IMR-90 (cell line): ENCODE data around the gene FGFR4. TPM values are rescaled to one million over a fixed set of nuclear protein-coding genes. Genes with fewer than 3 reads are reported as not detected.

Source experiments
- ATAC-seq: fragments of 200-7000 bp; cut with Tn5 transposase; 2 replicates; pipeline ENCODE4 v1.9.1; 2020; ENCODE audit warnings: low read depth, mild to moderate bottlenecking, moderate library complexity
- BruUV-seq: library from RNA; stranded (reverse); fragments of 400-500 nt; replicated peaks from 2 replicates; lab custom pipeline; 2021; lab: Mats Ljungman, UMichigan
- CTCF ChIA-PET: fragments of 300-600 bp; formaldehyde crosslinking; extraction: SDS; loops from one replicate; lab custom pipeline; 2021; ENCODE audit warnings: antibody characterized with exemption; lab: Yijun Ruan, JAX
- POLR2A ChIA-PET: fragments of 300-600 bp; sonication (Branson Sonifier 250); formaldehyde crosslinking; loops from one replicate; lab custom pipeline; 2022; ENCODE audit warnings: antibody characterized with exemption; ENCODE audit not compliant: unreplicated experiment; lab: Charles Lee
- DNase-seq: peaks from one replicate; pipeline ENCODE4 v3.0.0; 2013
- H2AFZ ChIP-seq: replicated peaks from 2 replicates; pipeline ENCODE3; 2013; ENCODE audit warnings: low read length, mild to moderate bottlenecking; ENCODE audit not compliant: poor library complexity
- H2AK5ac ChIP-seq: 2 replicates; pipeline ENCODE4 v1.6.1; 2013; ENCODE audit warnings: low read depth, low read length, inconsistent platforms
- H2AK9ac ChIP-seq: replicated peaks from 2 replicates; pipeline ENCODE3; 2013; ENCODE audit warnings: mild to moderate bottlenecking, low read depth, low read length, moderate library complexity; ENCODE audit not compliant: poor library complexity
- H2BK120ac ChIP-seq: 2 replicates; pipeline ENCODE4 v1.6.1; 2013; ENCODE audit warnings: low read depth, low read length, inconsistent platforms
- H2BK15ac ChIP-seq: 3 replicates; pipeline ENCODE4 v1.6.1; 2013; ENCODE audit warnings: low read depth, low read length, inconsistent platforms
- H2BK20ac ChIP-seq: 2 replicates; pipeline ENCODE4 v1.6.1; 2013; ENCODE audit warnings: low read depth, mild to moderate bottlenecking, inconsistent platforms, low read length, moderate library complexity
- H2BK5ac ChIP-seq: 2 replicates; pipeline ENCODE4 v1.6.1; 2013; ENCODE audit warnings: mild to moderate bottlenecking, low read depth, low read length, inconsistent platforms; ENCODE audit not compliant: poor library complexity, severe bottlenecking
- H3K14ac ChIP-seq: replicated peaks from 2 replicates; pipeline ENCODE4 v1.6.1; 2013; ENCODE audit warnings: low read depth, low read length, inconsistent platforms
- H3K18ac ChIP-seq: 2 replicates; pipeline ENCODE4 v1.6.1; 2013; ENCODE audit warnings: low read depth, low read length, control low read depth
- H3K23ac ChIP-seq: 2 replicates; pipeline ENCODE4 v1.6.1; 2013; ENCODE audit warnings: low read depth, low read length, inconsistent platforms
- H3K27ac ChIP-seq: 2 replicates; pipeline ENCODE4 v1.5.1; 2013; ENCODE audit warnings: mild to moderate bottlenecking, control low read depth, low read length; ENCODE audit not compliant: insufficient read depth
- H3K27me3 ChIP-seq: 2 replicates; pipeline ENCODE4 v1.6.1; 2013; ENCODE audit warnings: low read length; ENCODE audit not compliant: control insufficient read depth, insufficient read depth
- H3K36me3 ChIP-seq: 2 replicates; pipeline ENCODE4 v1.6.1; 2013; ENCODE audit warnings: low read length, mixed read lengths; ENCODE audit not compliant: control insufficient read depth, insufficient read depth
- H3K4ac ChIP-seq: 2 replicates; pipeline ENCODE4 v1.6.1; 2013; ENCODE audit warnings: low read depth, low read length, inconsistent platforms
- H3K4me1 ChIP-seq: 2 replicates; pipeline ENCODE4 v1.6.1; 2013; ENCODE audit warnings: low read length, mixed read lengths; ENCODE audit not compliant: control insufficient read depth, insufficient read depth
- H3K4me2 ChIP-seq: 2 replicates; pipeline ENCODE4 v1.6.1; 2013; ENCODE audit warnings: low read depth, mild to moderate bottlenecking, control low read depth, low read length, moderate library complexity
- H3K4me3 ChIP-seq: 2 replicates; pipeline ENCODE4 v1.5.1; 2013; ENCODE audit warnings: low read depth, mild to moderate bottlenecking, control low read depth, low read length, moderate library complexity; ENCODE audit not compliant: insufficient read depth
- H3K56ac ChIP-seq: 2 replicates; pipeline ENCODE4 v1.6.1; 2013; ENCODE audit warnings: low read length, inconsistent platforms; ENCODE audit not compliant: insufficient read depth; ENCODE audit errors: extremely low read depth
- H3K79me1 ChIP-seq, 2 experiments: 2 replicates each; pipeline ENCODE4 v1.6.1; 2013; ENCODE audit warnings: low read length in 2 of 2, inconsistent platforms in 1 of 2, low read depth in 1 of 2
- H3K9ac ChIP-seq: 2 replicates; pipeline ENCODE4 v1.6.1; 2013; ENCODE audit warnings: low read depth, low read length, control low read depth
- H3K9me1 ChIP-seq: 2 replicates; pipeline ENCODE4 v1.6.1; 2013; ENCODE audit warnings: low read length, inconsistent platforms; ENCODE audit not compliant: insufficient read depth
- H3K9me3 ChIP-seq: 2 replicates; pipeline ENCODE4 v1.6.1; 2013; ENCODE audit warnings: low read length; ENCODE audit not compliant: control insufficient read depth, insufficient read depth
- H4K20me1 ChIP-seq: 2 replicates; pipeline ENCODE4 v1.6.1; 2013; ENCODE audit warnings: low read length, inconsistent platforms; ENCODE audit not compliant: insufficient read depth
- H4K5ac ChIP-seq: 2 replicates; pipeline ENCODE4 v1.6.1; 2013; ENCODE audit warnings: mild to moderate bottlenecking, low read depth, low read length, control low read depth
- H4K8ac ChIP-seq, 2 experiments: 2 replicates each; pipeline ENCODE4 v1.6.1; 2013; ENCODE audit warnings: low read depth in 2 of 2, low read length in 2 of 2, control low read depth in 1 of 2, inconsistent platforms in 1 of 2
- H4K91ac ChIP-seq: 2 replicates; pipeline ENCODE4 v1.6.1; 2013; ENCODE audit warnings: low read depth, low read length, inconsistent platforms; ENCODE audit not compliant: insufficient read depth
- BHLHE40 ChIP-seq: fragments of 150-350 bp; IDR thresholded peaks from 2 replicates; pipeline ENCODE4 v1.6.1; 2016; ENCODE audit warnings: mild to moderate bottlenecking, low read depth, low read length
- CHD1 ChIP-seq: IDR thresholded peaks from 2 replicates; pipeline ENCODE4 v1.6.1; 2012; ENCODE audit warnings: low read depth, low read length, improper control_type of control experiment
- FOS ChIP-seq: fragments of 150-350 bp; IDR thresholded peaks from 2 replicates; pipeline ENCODE4 v1.6.1; 2016; ENCODE audit warnings: low read depth, low read length
- MAZ ChIP-seq: IDR thresholded peaks from 2 replicates; pipeline ENCODE4 v1.6.1; 2012; ENCODE audit warnings: low read depth, mild to moderate bottlenecking, low read length, improper control_type of control experiment, moderate library complexity, borderline replicate concordance
- MXI1 ChIP-seq: IDR thresholded peaks from 2 replicates; pipeline ENCODE4 v1.6.1; 2012; ENCODE audit warnings: low read depth, mild to moderate bottlenecking, low read length, moderate library complexity, borderline replicate concordance
- POLR2A ChIP-seq: IDR thresholded peaks from 2 replicates; pipeline ENCODE4 v1.6.1; 2012; ENCODE audit warnings: mild to moderate bottlenecking, low read depth, low read length
- SMC3 ChIP-seq: fragments of 150-350 bp; IDR thresholded peaks from 2 replicates; pipeline ENCODE4 v1.6.1; 2016; ENCODE audit warnings: low read depth, mild to moderate bottlenecking, antibody characterized with exemption, low read length, moderate library complexity
- WGBS, 2 experiments: methylation state at CpG; one replicate each; pipeline versions ENCODE4 v1.1.5 to v1.1.7; 2013; ENCODE audit warnings: missing lambda C conversion rate in 2 of 2; ENCODE audit not compliant: insufficient read length in 1 of 2; ENCODE audit errors: extremely low coverage in 2 of 2; 5-methylcytosine and 5-hydroxymethylcytosine counted together
- dilution Hi-C: fragments of 300-500 bp; cut with HindIII; formaldehyde crosslinking; loops from one replicate; pipeline ENCODE4 v1.14.3; 2018; ENCODE audit warnings: low sequenced_read_pairs; ENCODE audit not compliant: unreplicated experiment
- in situ Hi-C: fragments of 300-500 bp; cut with MboI; formaldehyde crosslinking; loops from 3 replicates; pipeline ENCODE4 v1.14.3; 2019; ENCODE audit warnings: low sequenced_read_pairs, inconsistent platforms, mixed read lengths
- intact Hi-C: fragments of 100-400 bp; cut with micrococcal nuclease; formaldehyde crosslinking; loops from 2 replicates; pipeline ENCODE4 v1.10.0; 2022
- polyA plus RNA-seq, 3 experiments: library from polyadenylated mRNA; depleted of rRNA; stranded (reverse); fragments of >200 nt; gene quantifications; 2 replicates each; pipeline ENCODE4 v1.2.3, GENCODE V29; 2012; ENCODE audit warnings: low replicate concordance in 1 of 3
- total RNA-seq: library from RNA; depleted of rRNA; stranded (reverse); fragments of >200 nt; gene quantifications from 2 replicates; pipeline ENCODE4 v1.2.3, GENCODE V29; 2012
- TF ChIP-seq, protein P1 (sequence below): conservative IDR thresholded peaks from 2 replicates; pipeline ENCODE4 v1.5.1; 2012; ENCODE audit warnings: mild to moderate bottlenecking, low read depth, low read length, improper control_type of control experiment
- TF ChIP-seq, protein P2 (sequence below): fragments of 150-350 bp; IDR thresholded peaks from 2 replicates; pipeline ENCODE4 v1.6.1; 2017; ENCODE audit warnings: mild to moderate bottlenecking, antibody characterized with exemption, low read length, low read depth

FGFR4 gene
- total and polyA plus RNA-seq, 2 of the 4 experiments (the other 2 are of a cell fraction) = 0.90 to 2.4 TPM

DNA sequence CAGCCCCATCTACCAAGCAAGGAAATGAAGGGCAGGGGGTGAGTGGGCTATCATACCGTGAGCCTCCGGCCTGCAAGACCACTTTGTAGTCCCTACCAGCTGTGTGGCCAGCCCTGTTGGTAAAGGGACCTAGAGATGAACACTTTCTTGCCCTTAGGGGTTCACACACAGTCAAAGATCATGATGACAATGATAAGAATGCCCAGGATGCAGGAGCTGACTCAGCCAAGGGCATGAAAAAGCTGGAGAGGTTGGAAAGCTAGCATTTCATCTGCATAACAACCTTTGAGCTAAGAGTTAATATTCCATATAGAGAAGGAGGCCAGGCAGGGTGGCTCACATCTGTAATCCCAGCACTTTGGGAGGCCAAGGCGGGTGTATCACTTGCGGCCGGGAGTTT, 19.2 kb upstream of the FGFR4 start:
- no peak overlapping the region for H2BK20ac ChIP-seq
- H4K20me1 ChIP-seq = no peaks in the 10 kb centered on the region; the same call in 1 of the 2 replicates
- no peak overlapping the region for H3K9ac ChIP-seq
- H3K23ac ChIP-seq = no peak overlapping the region
- no peaks in the 10 kb centered on the region for H3K9me3 ChIP-seq
- peaks cover 22% of the 10 kb centered on the region for H3K36me3 ChIP-seq
- peak; percentile 18 for ATAC-seq
- H3K14ac ChIP-seq = no peak overlapping the region
- no CpG with 5 or more reads among the region's 5 CpGs for WGBS, 2 experiments
- ChIA-PET CTCF (no interaction called here), POLR2A (no interaction called here)
- H3K9me1 ChIP-seq = peaks cover 9% of the 10 kb centered on the region; the same call in 1 of the 2 replicates
- no peaks in the 10 kb centered on the region for H3K79me1 ChIP-seq
- H2AFZ ChIP-seq = no peak overlapping the region
- no peak overlapping the region for H2BK5ac ChIP-seq
- H4K5ac ChIP-seq = no peak overlapping the region
- H2AK5ac ChIP-seq = no peak overlapping the region
- H2BK15ac ChIP-seq = no peak overlapping the region
- TF ChIP-seq MXI1 = no peak
- TF ChIP-seq CHD1 = no peak
- no peak for TF ChIP-seq MAZ
- TF ChIP-seq, protein P1, sequence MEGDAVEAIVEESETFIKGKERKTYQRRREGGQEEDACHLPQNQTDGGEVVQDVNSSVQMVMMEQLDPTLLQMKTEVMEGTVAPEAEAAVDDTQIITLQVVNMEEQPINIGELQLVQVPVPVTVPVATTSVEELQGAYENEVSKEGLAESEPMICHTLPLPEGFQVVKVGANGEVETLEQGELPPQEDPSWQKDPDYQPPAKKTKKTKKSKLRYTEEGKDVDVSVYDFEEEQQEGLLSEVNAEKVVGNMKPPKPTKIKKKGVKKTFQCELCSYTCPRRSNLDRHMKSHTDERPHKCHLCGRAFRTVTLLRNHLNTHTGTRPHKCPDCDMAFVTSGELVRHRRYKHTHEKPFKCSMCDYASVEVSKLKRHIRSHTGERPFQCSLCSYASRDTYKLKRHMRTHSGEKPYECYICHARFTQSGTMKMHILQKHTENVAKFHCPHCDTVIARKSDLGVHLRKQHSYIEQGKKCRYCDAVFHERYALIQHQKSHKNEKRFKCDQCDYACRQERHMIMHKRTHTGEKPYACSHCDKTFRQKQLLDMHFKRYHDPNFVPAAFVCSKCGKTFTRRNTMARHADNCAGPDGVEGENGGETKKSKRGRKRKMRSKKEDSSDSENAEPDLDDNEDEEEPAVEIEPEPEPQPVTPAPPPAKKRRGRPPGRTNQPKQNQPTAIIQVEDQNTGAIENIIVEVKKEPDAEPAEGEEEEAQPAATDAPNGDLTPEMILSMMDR = no peak
- TF ChIP-seq BHLHE40 = no peak
- no peak for TF ChIP-seq POLR2A
- TF ChIP-seq SMC3 = no peak
- TF ChIP-seq FOS = no peak
- TF ChIP-seq, protein P2, sequence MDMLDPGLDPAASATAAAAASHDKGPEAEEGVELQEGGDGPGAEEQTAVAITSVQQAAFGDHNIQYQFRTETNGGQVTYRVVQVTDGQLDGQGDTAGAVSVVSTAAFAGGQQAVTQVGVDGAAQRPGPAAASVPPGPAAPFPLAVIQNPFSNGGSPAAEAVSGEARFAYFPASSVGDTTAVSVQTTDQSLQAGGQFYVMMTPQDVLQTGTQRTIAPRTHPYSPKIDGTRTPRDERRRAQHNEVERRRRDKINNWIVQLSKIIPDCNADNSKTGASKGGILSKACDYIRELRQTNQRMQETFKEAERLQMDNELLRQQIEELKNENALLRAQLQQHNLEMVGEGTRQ = no peak
- H4K8ac ChIP-seq = no peak overlapping the region
- intact Hi-C loops = no loop called here
- H4K91ac ChIP-seq = no peak overlapping the region
- H3K4ac ChIP-seq = no peak overlapping the region
- no peaks in the 10 kb centered on the region for H3K27me3 ChIP-seq
- no TSS peak for BruUV-seq
- in situ Hi-C loops = no loop called here
- H2BK120ac ChIP-seq = no peak overlapping the region
- H3K18ac ChIP-seq = no peak overlapping the region
- H3K4me1 ChIP-seq = peaks cover 7% of the 10 kb centered on the region
- no peak overlapping the region for H3K56ac ChIP-seq
- H3K4me2 ChIP-seq = no peak overlapping the region
- H2AK9ac ChIP-seq = no peak overlapping the region
- DNase-seq = no peak
- H3K27ac ChIP-seq = no peak overlapping the region
- no peak overlapping the region for H3K4me3 ChIP-seq
- dilution Hi-C loops = no loop called here
